ENCODE data around the gene ANKS1B. TPM values are rescaled to one million over a fixed set of nuclear protein-coding genes. Genes with fewer than 3 reads are reported as not detected.

The ANKS1B gene
- total RNA-seq, 1 donor from 2014 or later: 2.4 TPM

DNA sequence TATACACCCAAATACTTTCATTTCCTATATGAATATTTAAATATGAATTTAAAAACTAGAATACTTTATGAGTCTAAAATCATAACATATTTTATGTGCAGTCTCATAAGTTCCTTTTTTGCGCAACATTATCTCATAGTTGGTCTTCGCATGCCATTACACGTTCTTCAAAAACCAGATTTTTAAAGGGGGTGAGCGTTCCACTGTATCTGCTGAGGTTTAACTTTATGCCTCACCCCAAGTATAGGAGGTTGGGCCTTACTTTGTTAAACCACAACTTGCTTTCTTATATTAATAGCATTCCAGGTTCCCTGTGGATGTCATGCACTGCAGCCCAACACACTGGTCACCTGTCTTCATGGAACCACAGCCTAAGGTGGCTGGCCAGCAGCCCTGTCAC lies 1221.1 kb downstream of the ANKS1B start:
- H3K79me2 ChIP-seq (ENCODE audit: insufficient read depth, low read length): no peaks in the 10 kb centered on the region
- H3K4me2 ChIP-seq (ENCODE audit: low read length): no peak overlapping the region
- H3K27me3 Mint-ChIP-seq (ENCODE audit: low read depth, unreplicated experiment): peaks cover 5% of the 10 kb centered on the region
- H3K4me3 ChIP-seq (ENCODE audit: insufficient read depth, low read depth, low read length): no peak overlapping the region
- DNase-seq (ENCODE audit: low read depth): no peak
- no peak overlapping the region for H3K9ac ChIP-seq (ENCODE audit: low read length)
- H3K4me3 Mint-ChIP-seq (ENCODE audit: unreplicated experiment): no peak overlapping the region
- FAIRE-seq: no peak
- no peaks in the 10 kb centered on the region for H4K20me1 ChIP-seq (ENCODE audit: insufficient read depth, low read length)
- H3K36me3 Mint-ChIP-seq (ENCODE audit: low read depth, unreplicated experiment): no peaks in the 10 kb centered on the region
- TF ChIP-seq EZH2 (IDR thresholded peaks at IDR 0.05; ENCODE audit: insufficient read depth, low read length): no peak
- TF ChIP-seq, protein P1, sequence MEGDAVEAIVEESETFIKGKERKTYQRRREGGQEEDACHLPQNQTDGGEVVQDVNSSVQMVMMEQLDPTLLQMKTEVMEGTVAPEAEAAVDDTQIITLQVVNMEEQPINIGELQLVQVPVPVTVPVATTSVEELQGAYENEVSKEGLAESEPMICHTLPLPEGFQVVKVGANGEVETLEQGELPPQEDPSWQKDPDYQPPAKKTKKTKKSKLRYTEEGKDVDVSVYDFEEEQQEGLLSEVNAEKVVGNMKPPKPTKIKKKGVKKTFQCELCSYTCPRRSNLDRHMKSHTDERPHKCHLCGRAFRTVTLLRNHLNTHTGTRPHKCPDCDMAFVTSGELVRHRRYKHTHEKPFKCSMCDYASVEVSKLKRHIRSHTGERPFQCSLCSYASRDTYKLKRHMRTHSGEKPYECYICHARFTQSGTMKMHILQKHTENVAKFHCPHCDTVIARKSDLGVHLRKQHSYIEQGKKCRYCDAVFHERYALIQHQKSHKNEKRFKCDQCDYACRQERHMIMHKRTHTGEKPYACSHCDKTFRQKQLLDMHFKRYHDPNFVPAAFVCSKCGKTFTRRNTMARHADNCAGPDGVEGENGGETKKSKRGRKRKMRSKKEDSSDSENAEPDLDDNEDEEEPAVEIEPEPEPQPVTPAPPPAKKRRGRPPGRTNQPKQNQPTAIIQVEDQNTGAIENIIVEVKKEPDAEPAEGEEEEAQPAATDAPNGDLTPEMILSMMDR (IDR thresholded peaks at IDR 0.05; ENCODE audit: insufficient read depth, low read depth, low read length): no peak
- H3K27me3 ChIP-seq (ENCODE audit: insufficient read depth, low read length): no peaks in the 10 kb centered on the region
- no peak overlapping the region for H3K27ac Mint-ChIP-seq (ENCODE audit: unreplicated experiment)
- no peak overlapping the region for H2AFZ ChIP-seq (ENCODE audit: low read depth, low read length)
- H3K36me3 ChIP-seq (ENCODE audit: insufficient read depth, low read length): no peaks in the 10 kb centered on the region
- peaks cover under 1% of the 10 kb centered on the region for H3K4me1 Mint-ChIP-seq (ENCODE audit: low read depth, unreplicated experiment)
- H3K9me3 ChIP-seq (ENCODE audit: insufficient read depth, low read depth, low read length): no peaks in the 10 kb centered on the region
- H3K27ac ChIP-seq (ENCODE audit: low read depth, low read length): no peak overlapping the region
- no peaks in the 10 kb centered on the region for H3K4me1 ChIP-seq (ENCODE audit: insufficient read depth, low read length)
- H3K9me3 Mint-ChIP-seq (ENCODE audit: unreplicated experiment): no peaks in the 10 kb centered on the region

DNA sequence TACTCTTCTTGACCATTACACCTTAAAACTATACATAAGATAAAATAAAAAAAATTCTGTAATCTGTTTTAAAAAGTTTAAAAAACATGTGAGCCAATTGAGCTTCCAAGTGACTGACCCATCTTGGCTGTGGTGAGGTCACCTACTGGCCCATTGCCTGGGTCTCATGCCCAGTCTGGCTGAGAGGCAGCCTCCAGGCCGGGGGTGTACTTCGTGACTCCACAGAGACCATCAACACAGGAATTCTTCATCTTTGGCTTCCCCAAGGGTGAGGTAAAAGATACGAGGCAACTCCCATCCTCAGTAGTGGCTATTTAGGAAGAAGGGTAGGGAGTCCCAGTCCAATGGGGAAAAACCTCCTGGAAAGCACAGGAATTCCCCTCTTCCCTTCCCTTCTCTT lies 1226.4 kb downstream of the ANKS1B start:
- Histone ChIP-seq H4K20me1 (ENCODE audit: insufficient read depth, low read length) (no peaks in the 10 kb centered on the region), H3K9ac (ENCODE audit: low read length) (peak overlapping the region; percentile 15), H3K27me3 (ENCODE audit: insufficient read depth, low read length) (no peaks in the 10 kb centered on the region), H3K36me3 (ENCODE audit: insufficient read depth, low read length) (no peaks in the 10 kb centered on the region), H3K4me3 (ENCODE audit: insufficient read depth, low read depth, low read length) (no peak overlapping the region), H3K4me2 (ENCODE audit: low read length) (no peak overlapping the region), H2AFZ (ENCODE audit: low read depth, low read length) (no peak overlapping the region), H3K4me1 (ENCODE audit: insufficient read depth, low read length) (peaks cover 16% of the 10 kb centered on the region), H3K27ac (ENCODE audit: low read depth, low read length) (peak overlapping the region; percentile 27), H3K9me3 (ENCODE audit: insufficient read depth, low read depth, low read length) (no peaks in the 10 kb centered on the region), H3K79me2 (ENCODE audit: insufficient read depth, low read length) (no peaks in the 10 kb centered on the region)
- TF ChIP-seq EZH2 (IDR thresholded peaks at IDR 0.05; ENCODE audit: insufficient read depth, low read length): no peak
- TF ChIP-seq, protein P1 (IDR thresholded peaks at IDR 0.05; ENCODE audit: insufficient read depth, low read depth, low read length): no peak
- no peak overlapping the region for H3K4me3 Mint-ChIP-seq (ENCODE audit: unreplicated experiment)
- H3K4me1 Mint-ChIP-seq (ENCODE audit: low read depth, unreplicated experiment): peaks cover 13% of the 10 kb centered on the region
- H3K36me3 Mint-ChIP-seq (ENCODE audit: low read depth, unreplicated experiment): peaks cover 2% of the 10 kb centered on the region
- peaks cover 4% of the 10 kb centered on the region for H3K9me3 Mint-ChIP-seq (ENCODE audit: unreplicated experiment)
- H3K27ac Mint-ChIP-seq (ENCODE audit: unreplicated experiment): no peak overlapping the region
- no peaks in the 10 kb centered on the region for H3K27me3 Mint-ChIP-seq (ENCODE audit: low read depth, unreplicated experiment)
- FAIRE-seq (no peak), DNase-seq (ENCODE audit: low read depth) (peak; percentile 81)

DNA sequence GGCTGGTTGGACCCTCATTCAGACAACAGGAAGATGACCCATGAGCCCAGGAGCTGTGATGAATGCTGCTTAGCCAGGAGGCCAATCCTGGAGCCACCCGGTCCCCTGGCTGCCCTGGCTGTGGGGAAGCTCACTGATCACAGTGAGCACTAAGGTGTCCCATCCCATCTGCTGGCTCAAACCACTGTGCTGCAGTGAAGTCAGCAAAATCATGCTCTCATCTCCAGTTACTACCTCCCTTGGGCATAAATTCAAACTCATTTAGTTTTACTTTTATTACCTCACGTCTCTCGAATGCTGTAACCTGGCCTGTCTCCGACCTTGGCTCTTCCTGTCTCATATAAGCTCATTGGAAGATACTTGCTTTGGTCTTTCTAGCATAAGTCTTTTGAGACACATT lies 1227.3 kb downstream of the ANKS1B start:
- peak overlapping the region; percentile 50 for H3K27ac Mint-ChIP-seq (ENCODE audit: unreplicated experiment)
- Histone ChIP-seq H3K27ac (ENCODE audit: low read depth, low read length) (no peak overlapping the region), H3K4me2 (ENCODE audit: low read length) (no peak overlapping the region), H3K4me1 (ENCODE audit: insufficient read depth, low read length) (peaks cover 25% of the 10 kb centered on the region), H3K79me2 (ENCODE audit: insufficient read depth, low read length) (no peaks in the 10 kb centered on the region), H4K20me1 (ENCODE audit: insufficient read depth, low read length) (no peaks in the 10 kb centered on the region), H3K27me3 (ENCODE audit: insufficient read depth, low read length) (no peaks in the 10 kb centered on the region), H3K4me3 (ENCODE audit: insufficient read depth, low read depth, low read length) (no peak overlapping the region), H2AFZ (ENCODE audit: low read depth, low read length) (no peak overlapping the region), H3K36me3 (ENCODE audit: insufficient read depth, low read length) (no peaks in the 10 kb centered on the region), H3K9me3 (ENCODE audit: insufficient read depth, low read depth, low read length) (no peaks in the 10 kb centered on the region), H3K9ac (ENCODE audit: low read length) (no peak overlapping the region)
- H3K4me1 Mint-ChIP-seq (ENCODE audit: low read depth, unreplicated experiment): peaks cover 20% of the 10 kb centered on the region
- TF ChIP-seq EZH2 (IDR thresholded peaks at IDR 0.05; ENCODE audit: insufficient read depth, low read length): no peak
- H3K27me3 Mint-ChIP-seq (ENCODE audit: low read depth, unreplicated experiment): no peaks in the 10 kb centered on the region
- no peak for FAIRE-seq
- no peak overlapping the region for H3K4me3 Mint-ChIP-seq (ENCODE audit: unreplicated experiment)
- peaks cover 2% of the 10 kb centered on the region for H3K36me3 Mint-ChIP-seq (ENCODE audit: low read depth, unreplicated experiment)
- no peak for DNase-seq (ENCODE audit: low read depth)
- H3K9me3 Mint-ChIP-seq (ENCODE audit: unreplicated experiment): peaks cover 4% of the 10 kb centered on the region
